ENCODE measurements around the gene SMPD3.

DNA sequence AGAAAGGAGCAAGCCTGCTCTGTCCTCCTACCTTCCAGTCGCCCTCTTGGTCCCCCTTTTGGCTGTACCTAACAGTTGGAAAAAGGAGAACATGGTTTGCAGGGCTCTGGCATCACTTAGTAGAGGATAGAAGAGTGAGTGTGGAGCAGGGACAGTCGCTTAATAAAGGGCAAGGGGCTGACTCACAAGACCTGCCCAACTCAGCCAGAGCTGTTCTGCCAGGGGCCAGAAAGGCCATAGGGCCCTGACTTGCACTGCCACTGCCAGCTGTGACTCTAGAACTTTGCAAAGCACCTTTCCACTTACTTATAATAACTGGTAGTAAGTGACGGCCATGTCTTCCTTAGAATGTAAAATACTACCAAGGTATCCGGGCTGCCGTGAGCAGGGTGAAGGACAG, 124.0 kb downstream of the SMPD3 start:
- TF ChIP-seq, protein P1, sequence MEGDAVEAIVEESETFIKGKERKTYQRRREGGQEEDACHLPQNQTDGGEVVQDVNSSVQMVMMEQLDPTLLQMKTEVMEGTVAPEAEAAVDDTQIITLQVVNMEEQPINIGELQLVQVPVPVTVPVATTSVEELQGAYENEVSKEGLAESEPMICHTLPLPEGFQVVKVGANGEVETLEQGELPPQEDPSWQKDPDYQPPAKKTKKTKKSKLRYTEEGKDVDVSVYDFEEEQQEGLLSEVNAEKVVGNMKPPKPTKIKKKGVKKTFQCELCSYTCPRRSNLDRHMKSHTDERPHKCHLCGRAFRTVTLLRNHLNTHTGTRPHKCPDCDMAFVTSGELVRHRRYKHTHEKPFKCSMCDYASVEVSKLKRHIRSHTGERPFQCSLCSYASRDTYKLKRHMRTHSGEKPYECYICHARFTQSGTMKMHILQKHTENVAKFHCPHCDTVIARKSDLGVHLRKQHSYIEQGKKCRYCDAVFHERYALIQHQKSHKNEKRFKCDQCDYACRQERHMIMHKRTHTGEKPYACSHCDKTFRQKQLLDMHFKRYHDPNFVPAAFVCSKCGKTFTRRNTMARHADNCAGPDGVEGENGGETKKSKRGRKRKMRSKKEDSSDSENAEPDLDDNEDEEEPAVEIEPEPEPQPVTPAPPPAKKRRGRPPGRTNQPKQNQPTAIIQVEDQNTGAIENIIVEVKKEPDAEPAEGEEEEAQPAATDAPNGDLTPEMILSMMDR (IDR thresholded peaks at IDR 0.05): no peak
- TF ChIP-seq POLR2A (IDR thresholded peaks at IDR 0.05) (no peak), EP300 (IDR thresholded peaks at IDR 0.05) (no peak)
